Colonic mucosa (tissue), 4 donors: ENCODE data around the gene TEX14. TPM values are rescaled to one million over a fixed set of nuclear protein-coding genes. Genes with fewer than 3 reads are reported as not detected.
"Not testable (repeated sequence)": the region's sequence is repeated elsewhere in the genome, so short reads cannot be mapped to it uniquely, and the experiment has no call there.

Experiments used
- DNase-seq: peaks from one replicate; pipeline ENCODE4 v3.0.0-alpha.2; 2020
- H3K27ac ChIP-seq: fragments of 200-600 bp; one replicate; pipeline ENCODE4 v1.8.0; 2021
- H3K27me3 ChIP-seq: fragments of 200-600 bp; one replicate; pipeline ENCODE4 v1.8.0; 2021
- H3K36me3 ChIP-seq: fragments of 200-600 bp; one replicate; pipeline ENCODE4 v1.8.0; 2021
- H3K4me1 ChIP-seq: fragments of 200-600 bp; one replicate; pipeline ENCODE4 v1.8.0; 2021; ENCODE audit warnings: mild to moderate bottlenecking
- H3K4me3 ChIP-seq: fragments of 200-600 bp; one replicate; pipeline ENCODE4 v1.8.0; 2021
- H3K9ac ChIP-seq, 2 donors: one replicate each; pipeline ENCODE4 v1.7.0; 2013; ENCODE audit warnings: control low read depth in 2 of 2, low read depth in 2 of 2, low read length in 2 of 2
- H3K9me3 ChIP-seq: fragments of 200-600 bp; one replicate; pipeline ENCODE4 v1.8.0; 2021
- intact Hi-C: fragments of 100-400 bp; cut with DNase I; formaldehyde crosslinking; loops from one replicate; pipeline ENCODE4 v1.14.1; 2022
- total RNA-seq, 2 donors: library from RNA; stranded (reverse); fragmentation: NEBNext Ultra II Directional in 1 of 2; extraction: Animal tissue kit (Norgen Biotek cat#: 25700) in 1 of 2; gene quantifications; one replicate each; pipeline ENCODE4 v1.2.1, GENCODE V29; 2021
- TF ChIP-seq, protein P1 (sequence below): fragments of 200-600 bp; IDR thresholded peaks from one replicate; pipeline ENCODE4 v1.8.0; 2022; ENCODE audit warnings: antibody characterized with exemption, mild to moderate bottlenecking
- donor health status: healthy.
- donor health status: DM: no; HTN: no; CAD: no.
- donor health status: DM: no; HTN: no; CAD: no.

Gene TEX14
- total RNA-seq, 2 donors from 2014 or later = 0.10 TPM; not detected in 1

DNA sequence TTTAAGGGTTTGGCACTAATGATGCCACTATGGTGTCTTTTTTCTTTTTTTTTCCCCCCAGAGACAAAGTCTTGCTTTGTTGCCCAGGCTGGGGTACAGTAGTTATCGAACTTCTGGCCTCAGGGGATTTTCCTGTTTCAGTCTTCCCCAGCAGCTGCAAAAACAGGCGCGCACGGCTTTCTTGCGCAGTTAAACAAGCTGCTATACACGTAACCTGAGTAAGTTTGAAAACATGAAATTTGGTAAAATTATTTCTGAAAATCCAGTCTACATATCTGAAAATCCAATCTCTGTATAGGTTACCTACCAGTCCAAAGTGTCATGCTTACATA lies 11.8 kb downstream of the TEX14 start:
- no peaks in the 10 kb centered on the region for H3K36me3 ChIP-seq
- H3K27me3 ChIP-seq = no peaks in the 10 kb centered on the region
- TF ChIP-seq, protein P1, sequence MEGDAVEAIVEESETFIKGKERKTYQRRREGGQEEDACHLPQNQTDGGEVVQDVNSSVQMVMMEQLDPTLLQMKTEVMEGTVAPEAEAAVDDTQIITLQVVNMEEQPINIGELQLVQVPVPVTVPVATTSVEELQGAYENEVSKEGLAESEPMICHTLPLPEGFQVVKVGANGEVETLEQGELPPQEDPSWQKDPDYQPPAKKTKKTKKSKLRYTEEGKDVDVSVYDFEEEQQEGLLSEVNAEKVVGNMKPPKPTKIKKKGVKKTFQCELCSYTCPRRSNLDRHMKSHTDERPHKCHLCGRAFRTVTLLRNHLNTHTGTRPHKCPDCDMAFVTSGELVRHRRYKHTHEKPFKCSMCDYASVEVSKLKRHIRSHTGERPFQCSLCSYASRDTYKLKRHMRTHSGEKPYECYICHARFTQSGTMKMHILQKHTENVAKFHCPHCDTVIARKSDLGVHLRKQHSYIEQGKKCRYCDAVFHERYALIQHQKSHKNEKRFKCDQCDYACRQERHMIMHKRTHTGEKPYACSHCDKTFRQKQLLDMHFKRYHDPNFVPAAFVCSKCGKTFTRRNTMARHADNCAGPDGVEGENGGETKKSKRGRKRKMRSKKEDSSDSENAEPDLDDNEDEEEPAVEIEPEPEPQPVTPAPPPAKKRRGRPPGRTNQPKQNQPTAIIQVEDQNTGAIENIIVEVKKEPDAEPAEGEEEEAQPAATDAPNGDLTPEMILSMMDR = no peak
- H3K4me1 ChIP-seq = no peaks in the 10 kb centered on the region
- no peak overlapping the region for H3K4me3 ChIP-seq
- DNase-seq = no peak
- no peak overlapping the region for H3K9ac ChIP-seq
- no peaks in the 10 kb centered on the region for H3K9me3 ChIP-seq
- intact Hi-C loops = no loop called here
- H3K27ac ChIP-seq = no peak overlapping the region

DNA sequence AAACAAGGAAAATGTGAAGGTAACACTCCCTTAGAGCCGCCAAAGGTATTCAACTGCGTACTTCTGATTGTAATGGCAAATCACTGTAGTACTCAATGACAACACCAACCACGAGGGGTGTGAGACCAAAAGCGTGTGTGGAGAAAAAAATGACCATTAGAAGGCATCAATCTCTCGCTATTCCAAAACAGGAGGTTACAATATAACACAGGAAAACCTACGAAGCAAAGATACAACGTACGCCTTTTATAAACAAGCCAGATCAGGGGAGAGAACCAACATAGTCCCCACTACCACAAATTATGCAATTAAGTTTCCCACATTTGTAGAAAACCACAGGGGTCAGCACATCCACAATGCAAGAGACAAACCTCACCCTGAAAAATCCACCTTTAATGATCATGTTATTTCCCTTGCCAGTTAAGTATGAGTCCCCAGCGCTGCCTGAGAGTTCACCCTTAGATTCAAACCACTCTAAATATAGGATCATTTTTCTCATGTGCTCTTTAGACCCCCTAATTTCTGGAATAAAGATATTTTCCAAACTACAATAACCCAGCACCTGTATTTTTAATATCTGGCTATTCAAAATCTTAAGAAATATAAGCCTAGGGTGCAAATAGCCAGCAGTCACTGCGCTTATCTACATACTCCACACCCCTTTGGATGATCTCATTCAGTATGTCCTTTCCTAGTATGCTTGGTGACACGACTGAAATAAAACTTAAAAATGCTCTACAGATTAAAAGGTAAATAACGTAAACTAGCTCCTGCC lies 12.4 kb downstream of the TEX14 start:
- no peak overlapping the region for H3K9ac ChIP-seq
- H3K9me3 ChIP-seq = no peaks in the 10 kb centered on the region
- H3K4me3 ChIP-seq = no peak overlapping the region
- no peaks in the 10 kb centered on the region for H3K4me1 ChIP-seq
- DNase-seq = no peak
- TF ChIP-seq, protein P1 = no peak
- intact Hi-C loops = no loop called here
- H3K36me3 ChIP-seq = no peaks in the 10 kb centered on the region
- H3K27ac ChIP-seq = no peak overlapping the region
- H3K27me3 ChIP-seq = no peaks in the 10 kb centered on the region

DNA sequence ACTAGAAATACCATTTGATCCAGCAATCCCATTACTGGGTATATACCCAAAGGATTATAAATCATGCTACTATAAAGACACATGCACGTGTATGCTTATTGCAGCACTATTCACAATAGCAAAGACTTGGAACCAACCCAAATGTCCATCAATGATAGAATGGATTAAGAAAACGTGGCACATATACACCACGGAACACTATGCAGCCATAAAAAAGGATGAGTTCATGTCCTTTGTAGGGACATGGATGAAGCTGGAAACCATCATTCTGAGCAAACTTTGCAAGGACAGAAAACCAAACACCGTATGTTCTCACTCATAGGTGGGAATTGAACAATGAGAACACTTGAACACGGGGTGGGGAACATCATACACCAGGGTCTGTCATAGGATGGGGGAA lies 13.6 kb downstream of the TEX14 start:
- H3K36me3 ChIP-seq, intact Hi-C loops, DNase-seq, H3K4me1 ChIP-seq, H3K9ac ChIP-seq, H3K27ac ChIP-seq, H3K9me3 ChIP-seq, H3K27me3 ChIP-seq, H3K4me3 ChIP-seq: not testable (repeated sequence)

DNA sequence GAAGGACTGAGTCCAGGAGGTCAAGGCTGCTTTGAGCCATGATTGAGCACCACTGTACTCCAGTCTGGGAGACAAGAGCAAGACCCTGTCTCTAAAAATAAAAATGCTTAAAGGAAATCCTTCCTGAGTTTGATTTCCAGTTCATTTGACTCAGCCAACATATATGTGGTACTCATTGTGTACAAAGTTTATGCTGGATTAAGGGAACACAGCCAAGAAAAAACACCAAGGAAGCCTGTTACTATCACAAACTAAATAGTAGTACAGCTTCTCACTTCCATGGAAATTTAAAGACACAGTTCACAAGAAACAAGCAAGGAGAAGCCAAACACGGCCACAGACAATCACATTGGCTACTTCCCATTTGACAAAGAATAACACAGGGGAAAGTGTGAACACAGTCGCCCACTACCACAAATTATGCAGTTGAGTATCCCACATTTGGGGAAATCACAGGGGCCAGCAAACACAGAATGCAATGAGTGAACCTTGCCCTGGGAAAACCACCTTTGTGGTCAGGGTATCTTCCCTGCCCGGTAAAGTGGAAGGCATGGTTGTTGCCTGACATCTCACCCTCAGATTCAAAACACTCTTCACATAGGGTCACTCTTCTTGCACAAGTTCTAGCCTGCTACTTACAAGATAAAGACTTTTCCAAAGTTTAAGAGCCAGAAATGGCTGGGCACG lies 14.5 kb downstream of the TEX14 start:
- no peaks in the 10 kb centered on the region for H3K9me3 ChIP-seq
- H3K9ac ChIP-seq = no peak overlapping the region
- H3K36me3 ChIP-seq = no peaks in the 10 kb centered on the region
- H3K27ac ChIP-seq = no peak overlapping the region
- H3K4me1 ChIP-seq = no peaks in the 10 kb centered on the region
- H3K27me3 ChIP-seq = no peaks in the 10 kb centered on the region
- no peak for DNase-seq
- intact Hi-C loops = no loop called here
- H3K4me3 ChIP-seq = no peak overlapping the region
- TF ChIP-seq, protein P1 = no peak

DNA sequence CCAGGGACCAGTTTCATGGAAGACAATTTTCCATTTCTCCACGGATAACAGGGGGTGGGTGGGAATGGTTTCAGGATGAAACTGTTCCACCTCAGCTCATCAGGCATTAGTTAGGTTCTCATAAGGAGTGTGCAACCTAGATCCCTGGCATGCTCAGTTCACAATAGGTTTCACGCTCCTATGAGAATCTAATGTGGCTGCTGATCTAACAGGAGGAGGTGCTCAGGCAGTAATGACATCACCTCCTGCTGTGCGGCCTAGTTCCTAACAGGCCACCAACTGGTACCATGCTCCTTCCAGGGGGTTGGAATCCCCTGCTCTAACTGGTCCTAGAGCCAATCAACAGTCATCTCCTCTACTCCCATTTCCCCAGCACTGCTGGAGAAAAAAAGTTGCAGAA lies 19.9 kb downstream of the TEX14 start:
- TF ChIP-seq, protein P1 = no peak
- intact Hi-C loops = no loop called here
- no peaks in the 10 kb centered on the region for H3K4me1 ChIP-seq

DNA sequence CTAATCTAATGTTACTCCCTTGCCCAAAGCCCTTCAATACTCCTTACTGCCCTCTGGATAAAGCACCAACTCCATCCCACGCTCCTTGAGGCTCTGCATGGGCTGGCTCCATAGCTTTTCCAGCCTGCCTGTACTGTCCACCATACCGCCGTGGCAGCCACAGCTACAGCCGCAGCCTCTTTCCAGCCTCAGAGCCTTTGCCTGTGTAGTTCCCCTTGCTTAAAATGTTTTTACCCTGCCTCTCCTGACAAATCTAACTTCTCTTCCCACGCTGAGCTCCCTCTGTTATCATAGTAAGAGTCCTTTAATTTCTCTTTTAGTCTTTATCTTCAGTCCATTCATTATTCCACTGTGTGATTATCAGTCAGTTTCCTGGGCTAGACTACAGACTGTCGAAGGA lies 22.0 kb downstream of the TEX14 start:
- Histone ChIP-seq H3K9ac (no peak overlapping the region), H3K4me3 (no peak overlapping the region), H3K4me1 (no peaks in the 10 kb centered on the region), H3K9me3 (no peaks in the 10 kb centered on the region), H3K27ac (no peak overlapping the region), H3K27me3 (no peaks in the 10 kb centered on the region), H3K36me3 (no peaks in the 10 kb centered on the region)
- TF ChIP-seq, protein P1 = no peak
- intact Hi-C loops = no loop called here
- DNase-seq = no peak

More for the DNA sequence above, 19.9 kb downstream of the TEX14 start:
- DNase-seq = no peak
- Histone ChIP-seq H3K9me3 (no peaks in the 10 kb centered on the region), H3K27me3 (no peaks in the 10 kb centered on the region), H3K36me3 (no peaks in the 10 kb centered on the region), H3K4me3 (no peak overlapping the region), H3K9ac (no peak overlapping the region), H3K27ac (no peak overlapping the region)
